H1 (cell line): ENCODE results near the gene PPP2R2C. TPM values are rescaled to one million over a fixed set of nuclear protein-coding genes. Genes with fewer than 3 reads are reported as not detected.

ENCODE experiments used
- CTCF ChIA-PET: fragments of 300-600 bp; sonication (Branson Sonifier 250); formaldehyde crosslinking; loops from one replicate; lab custom pipeline; 2021; ENCODE audit not compliant: partially characterized antibody; lab: Charles Lee
- POLR2A ChIA-PET: fragments of 300-600 bp; sonication (Branson Sonifier 250); formaldehyde crosslinking; loops from one replicate; lab custom pipeline; 2021; ENCODE audit warnings: inconsistent platforms; ENCODE audit not compliant: partially characterized antibody; lab: Charles Lee
- DNase-seq, 2 experiments: peaks; one replicate each; pipeline versions ENCODE4 v3.0.0 to v3.0.0-alpha.2; 2010 to 2022; ENCODE audit warnings: low spot score in 2 of 2, low read depth in 1 of 2, mixed read lengths in 1 of 2
- FAIRE-seq: peaks from 2 replicates; lab custom pipeline; 2011; peaks lifted over from hg19 to GRCh38; lab: Jason Lieb, UNC
- H2AFZ ChIP-seq: 2 replicates; pipeline ENCODE4 v1.8.1; 2012; ENCODE audit warnings: low read length, inconsistent platforms
- H2AK5ac ChIP-seq: 2 replicates; pipeline ENCODE4 v1.6.1; 2013; ENCODE audit warnings: low read depth, low read length
- H2BK120ac ChIP-seq: replicated peaks from 2 replicates; pipeline ENCODE3; 2013; ENCODE audit warnings: low read depth, low read length, inconsistent platforms
- H2BK12ac ChIP-seq: 2 replicates; pipeline ENCODE4 v1.6.1; 2013; ENCODE audit warnings: low read depth, low read length
- H2BK15ac ChIP-seq: 2 replicates; pipeline ENCODE4 v1.6.1; 2013; ENCODE audit warnings: low read length
- H2BK20ac ChIP-seq: 2 replicates; pipeline ENCODE4 v1.6.1; 2013; ENCODE audit warnings: low read length
- H2BK5ac ChIP-seq: 2 replicates; pipeline ENCODE4 v1.6.1; 2013; ENCODE audit warnings: low read depth, low read length
- H3K14ac ChIP-seq: 2 replicates; pipeline ENCODE4 v1.6.1; 2013; ENCODE audit warnings: inconsistent platforms; ENCODE audit not compliant: insufficient read length
- H3K18ac ChIP-seq: 2 replicates; pipeline ENCODE4 v1.6.1; 2013; ENCODE audit warnings: low read length; ENCODE audit errors: extremely low read depth
- H3K23ac ChIP-seq: 2 replicates; pipeline ENCODE4 v1.6.1; 2013; ENCODE audit warnings: inconsistent platforms; ENCODE audit not compliant: insufficient read length
- H3K23me2 ChIP-seq: 2 replicates; pipeline ENCODE4 v1.6.1; 2013; ENCODE audit warnings: low read depth, low read length
- H3K27ac ChIP-seq: 2 replicates; pipeline ENCODE4 v1.6.1; 2011; ENCODE audit warnings: low read depth, low read length, inconsistent platforms
- H3K27me3 ChIP-seq, 4 experiments: replicated peaks in 1 of 4; 1 replicate in 1 of 4; 2 replicates in 3 of 4; pipeline versions ENCODE4 v1.6.1 to v1.8.1; 2011 to 2013; ENCODE audit warnings: low read length in 3 of 4, mild to moderate bottlenecking in 3 of 4, inconsistent platforms in 2 of 4, mixed read lengths in 2 of 4, moderate library complexity in 1 of 4; ENCODE audit not compliant: control insufficient read depth in 3 of 4, insufficient read depth in 3 of 4; ENCODE audit errors: extremely low read depth in 1 of 4
- H3K36me3 ChIP-seq, 4 experiments: 2 replicates each; pipeline versions ENCODE4 v1.6.1 to v1.8.1; 2011 to 2013; ENCODE audit warnings: mild to moderate bottlenecking in 4 of 4, low read length in 3 of 4, moderate library complexity in 2 of 4, control low read depth in 1 of 4, inconsistent platforms in 1 of 4; ENCODE audit not compliant: insufficient read depth in 4 of 4, control insufficient read depth in 2 of 4
- H3K4ac ChIP-seq: replicated peaks from 2 replicates; pipeline ENCODE3; 2013; ENCODE audit warnings: low read length, low read depth, mixed read lengths, inconsistent platforms; ENCODE audit not compliant: insufficient read length
- H3K4me1 ChIP-seq, 4 experiments: replicated peaks in 1 of 4; 1 replicate in 1 of 4; 2 replicates in 3 of 4; pipeline versions ENCODE4 v1.6.1 to v1.8.1; 2011 to 2013; ENCODE audit warnings: low read length in 3 of 4, inconsistent platforms in 2 of 4, mixed read lengths in 1 of 4; ENCODE audit not compliant: insufficient read depth in 4 of 4, control insufficient read depth in 3 of 4
- H3K4me2 ChIP-seq, 2 experiments: 2 replicates each; pipeline versions ENCODE4 v1.6.1 to v1.8.1; 2011 to 2013; ENCODE audit warnings: low read depth in 2 of 2, low read length in 2 of 2, control low read depth in 1 of 2, inconsistent platforms in 1 of 2, mild to moderate bottlenecking in 1 of 2; ENCODE audit not compliant: insufficient read depth in 1 of 2
- H3K4me3 ChIP-seq, 4 experiments: fragments of 200-600, 300-600 bp in 1 of 4; sonication (generic), shearing (Covaris generic), sonication (Bioruptor Twin) in 1 of 4; 2 replicates each; pipeline versions ENCODE4 v1.5.1 to v1.8.1; 2011 to 2016; ENCODE audit warnings: low read length in 4 of 4, low read depth in 3 of 4, control low read depth in 2 of 4, inconsistent platforms in 2 of 4, mild to moderate bottlenecking in 2 of 4, mixed read lengths in 1 of 4, moderate library complexity in 1 of 4; ENCODE audit not compliant: insufficient read depth in 2 of 4; ENCODE audit errors: extremely low read depth in 1 of 4
- H3K56ac ChIP-seq: replicated peaks from 2 replicates; pipeline ENCODE3; 2013; ENCODE audit warnings: low read depth, mild to moderate bottlenecking, mixed read lengths, low read length, inconsistent platforms; ENCODE audit not compliant: insufficient read length
- H3K79me1 ChIP-seq: 2 replicates; pipeline ENCODE4 v1.6.1; 2013; ENCODE audit warnings: low read depth, low read length, control low read depth
- H3K79me2 ChIP-seq, 2 experiments: 2 replicates each; pipeline versions ENCODE4 v1.6.1 to v1.8.1; 2012 to 2013; ENCODE audit warnings: low read length in 2 of 2, mild to moderate bottlenecking in 2 of 2, inconsistent platforms in 1 of 2; ENCODE audit not compliant: insufficient read depth in 2 of 2, control insufficient read depth in 1 of 2
- H3K9ac ChIP-seq, 4 experiments: replicated peaks in 1 of 4; 1 replicate in 1 of 4; 2 replicates in 3 of 4; pipeline versions ENCODE4 v1.6.1 to v1.8.1; 2011 to 2013; ENCODE audit warnings: low read depth in 3 of 4, low read length in 3 of 4, control low read depth in 2 of 4, mild to moderate bottlenecking in 2 of 4, moderate library complexity in 2 of 4, inconsistent platforms in 1 of 4; ENCODE audit errors: extremely low read depth in 1 of 4
- H3K9me3 ChIP-seq, 2 experiments: 2 replicates each; pipeline versions ENCODE4 v1.6.1 to v1.8.1; 2012 to 2013; ENCODE audit warnings: mild to moderate bottlenecking in 2 of 2, moderate library complexity in 2 of 2, control low read depth in 1 of 2, inconsistent platforms in 1 of 2, low read depth in 1 of 2, low read length in 1 of 2, mixed read lengths in 1 of 2; ENCODE audit not compliant: insufficient read depth in 2 of 2
- H4K20me1 ChIP-seq, 2 experiments: replicated peaks in 1 of 2; 2 replicates each; pipeline versions ENCODE3 to v1.8.1; 2011 to 2013; ENCODE audit warnings: inconsistent platforms in 2 of 2, low read length in 2 of 2, mild to moderate bottlenecking in 1 of 2; ENCODE audit not compliant: insufficient read depth in 2 of 2, control insufficient read depth in 1 of 2
- H4K5ac ChIP-seq: 2 replicates; pipeline ENCODE4 v1.6.1; 2013; ENCODE audit warnings: low read length, low read depth, mixed read lengths, inconsistent platforms; ENCODE audit not compliant: insufficient read length
- H4K8ac ChIP-seq: 2 replicates; pipeline ENCODE4 v1.8.0; 2013; ENCODE audit warnings: mild to moderate bottlenecking, moderate library complexity, low read length, inconsistent platforms; ENCODE audit not compliant: insufficient read depth; ENCODE audit errors: extremely low read depth
- H4K91ac ChIP-seq: replicated peaks from 2 replicates; pipeline ENCODE3; 2013; ENCODE audit warnings: low read length, mixed read lengths, inconsistent platforms; ENCODE audit not compliant: insufficient read length
- GABPA ChIP-seq: IDR thresholded peaks from 2 replicates; pipeline ENCODE4 v1.6.1; 2011; ENCODE audit warnings: mild to moderate bottlenecking, low read length, moderate library complexity, borderline replicate concordance; ENCODE audit not compliant: insufficient read depth
- JUND ChIP-seq: IDR thresholded peaks from 2 replicates; pipeline ENCODE4 v1.6.1; 2011; ENCODE audit warnings: mild to moderate bottlenecking, improper control_type of control experiment, low read length
- KDM4A ChIP-seq: IDR thresholded peaks from one replicate; pipeline ENCODE4 v1.7.1; 2012; ENCODE audit warnings: low read depth, mild to moderate bottlenecking, moderate library complexity, low read length, inconsistent platforms; ENCODE audit not compliant: severe bottlenecking
- KDM5A ChIP-seq: fragments of 200-600 bp; IDR thresholded peaks from 2 replicates; pipeline ENCODE4 v1.7.1; 2012; ENCODE audit warnings: mild to moderate bottlenecking, low read length, inconsistent platforms, mixed read lengths
- NRF1 ChIP-seq: IDR thresholded peaks from 2 replicates; pipeline ENCODE4 v1.6.1; 2011; ENCODE audit warnings: mild to moderate bottlenecking, low read depth, low read length, improper control_type of control experiment
- PHF8 ChIP-seq: fragments of 200-600 bp; sonication (generic); conservative IDR thresholded peaks from 2 replicates; pipeline ENCODE4 v1.7.1; 2012; ENCODE audit warnings: low read depth, mild to moderate bottlenecking, inconsistent platforms, low read length, moderate library complexity
- POLR2AphosphoS5 ChIP-seq: IDR thresholded peaks from 2 replicates; pipeline ENCODE4 v1.6.1; 2011; ENCODE audit warnings: low read depth, low read length
- POU5F1 ChIP-seq: IDR thresholded peaks from 2 replicates; pipeline ENCODE4 v1.6.1; 2011; ENCODE audit warnings: low read depth, mild to moderate bottlenecking, low read length, moderate library complexity
- RXRA ChIP-seq: IDR thresholded peaks from 2 replicates; pipeline ENCODE4 v1.6.1; 2011; ENCODE audit warnings: low read depth, mild to moderate bottlenecking, low read length, moderate library complexity; ENCODE audit not compliant: insufficient read depth
- SAP30 ChIP-seq: fragments of 300-600 bp; sonication (generic); IDR thresholded peaks from 2 replicates; pipeline ENCODE4 v1.7.1; 2012; ENCODE audit warnings: low read length, moderate library complexity, mild to moderate bottlenecking, inconsistent platforms; ENCODE audit not compliant: insufficient read depth, insufficient replicate concordance
- TCF12 ChIP-seq: IDR thresholded peaks from 2 replicates; pipeline ENCODE4 v1.6.1; 2011; ENCODE audit warnings: low read depth, mild to moderate bottlenecking, low read length
- USF2 ChIP-seq: IDR thresholded peaks from 2 replicates; pipeline ENCODE4 v1.6.1; 2011; ENCODE audit warnings: low read length, improper control_type of control experiment
- ZNF274 ChIP-seq: IDR thresholded peaks from 2 replicates; pipeline ENCODE4 v1.7.0; 2012; ENCODE audit warnings: low read length, borderline replicate concordance; ENCODE audit errors: extremely low read depth
- WGBS, 2 experiments: shearing (Covaris generic) in 1 of 2; methylation state at CpG; one replicate each; pipeline versions ENCODE4 v1.1.6 to v1.1.7; 2013 to 2015; ENCODE audit warnings: low lambda C conversion rate in 2 of 2, mixed read lengths in 2 of 2, inconsistent platforms in 1 of 2, low coverage in 1 of 2, missing lambda C conversion rate in 1 of 2; ENCODE audit not compliant: insufficient replicate concordance in 2 of 2, insufficient coverage in 1 of 2, insufficient read length in 1 of 2; ENCODE audit errors: extremely low coverage in 1 of 2, missing lambda C conversion rate in 1 of 2; 5-methylcytosine and 5-hydroxymethylcytosine counted together
- polyA plus RNA-seq, 7 experiments: library from polyadenylated mRNA; depleted of rRNA in 3 of 7; stranded (reverse) in 5 of 7; unstranded in 2 of 7; fragments of >200 nt in 5 of 7; fragments of 200-250 nt in 2 of 7; gene quantifications; 1 replicate in 5 of 7; 2 replicates in 1 of 7; 4 replicates in 1 of 7; pipeline versions ENCODE4 v1.2.1 to v1.2.3, GENCODE V29; 2011 to 2013; ENCODE audit warnings: missing spikeins in 2 of 7, mixed read lengths in 2 of 7
- total RNA-seq: library from RNA; stranded (reverse); fragmentation: NEBNext Ultra II Directional; extraction: Animal tissue kit (Norgen Biotek cat#: 25700); gene quantifications from 2 replicates; pipeline ENCODE4 v1.2.1, GENCODE V29; 2021

PPP2R2C gene
- total and polyA plus RNA-seq, 2 of the 8 experiments (the other 6 are each of a cell fraction or from before 2014, with no cell fraction given), result 6.4 TPM

- no peak overlapping the region for H3K4me2 ChIP-seq
- no peaks in the 10 kb centered on the region for H3K23me2 ChIP-seq
- no peak overlapping the region for H4K91ac ChIP-seq
- no peak overlapping the region for H3K4me3 ChIP-seq
- no peak overlapping the region for H4K5ac ChIP-seq
- no peak overlapping the region for H2BK15ac ChIP-seq
- no peak overlapping the region for H2BK12ac ChIP-seq
- peaks cover 0 to 4% (median 0%) of the 10 kb centered on the region in 4 experiments; a peak in 2 of 7 replicates for H3K4me1 ChIP-seq
- no peak overlapping the region for H3K18ac ChIP-seq
- DNase-seq (no peak), FAIRE-seq (no peak)
- ChIA-PET POLR2A (interaction anchor here (0.7 kb wide), 1 partner anchor 12 kb away, joined by 3 read pairs; no protein-coding TSS in a partner anchor), CTCF (interaction anchor here (0.8 to 4.4 kb wide), 5 partner anchors 9 to 134 kb away, joined by 3 to 16 read pairs (median 5); no protein-coding TSS in a partner anchor)
- no peak overlapping the region for H3K23ac ChIP-seq
- no peak overlapping the region for H2AFZ ChIP-seq
- H4K20me1 ChIP-seq, result peaks cover 0 to 4% of the 10 kb centered on the region in 2 experiments
- no peak overlapping the region for H2AK5ac ChIP-seq
- H3K9me3 ChIP-seq, result no peaks in the 10 kb centered on the region
- no peak overlapping the region for H2BK5ac ChIP-seq
- 91% methylated on average over 4 of the region's 5 CpGs; no CpG with 5 or more reads in 1 of the 2 experiments for WGBS, 2 experiments
- H3K79me2 ChIP-seq, result no peaks in the 10 kb centered on the region
- H2BK20ac ChIP-seq, result no peak overlapping the region
- H3K4ac ChIP-seq, result no peak overlapping the region
- H3K14ac ChIP-seq, result no peak overlapping the region
- H3K79me1 ChIP-seq, result no peaks in the 10 kb centered on the region
- no peak overlapping the region for H3K9ac ChIP-seq
- no peak overlapping the region for H4K8ac ChIP-seq
- no peaks in the 10 kb centered on the region for H3K27me3 ChIP-seq
- no peak overlapping the region for H3K27ac ChIP-seq
- H3K56ac ChIP-seq, result no peak overlapping the region
- H3K36me3 ChIP-seq, result no peaks in the 10 kb centered on the region
- H2BK120ac ChIP-seq, result no peak overlapping the region
- no peak for TF ChIP-seq SAP30
- no peak for TF ChIP-seq KDM4A
- TF ChIP-seq USF2, result no peak
- no peak for TF ChIP-seq ZNF274
- TF ChIP-seq JUND, result no peak
- TF ChIP-seq NRF1, result no peak
- TF ChIP-seq POU5F1, result no peak
- TF ChIP-seq POLR2AphosphoS5, result no peak
- no peak for TF ChIP-seq TCF12
- no peak for TF ChIP-seq GABPA
- TF ChIP-seq KDM5A, result no peak
- no peak for TF ChIP-seq RXRA
- TF ChIP-seq PHF8, result no peak
Measured at GRCh38 chr4:6387946-6388345, 84.5 kb downstream of the PPP2R2C start.
